GM06990 (cell line): Measurements from ENCODE around the gene EGFR.

Experiments
- DNase-seq: peaks from one replicate; pipeline ENCODE4 v3.0.0-alpha.2; 2011; ENCODE audit not compliant: insufficient read length; ENCODE audit errors: extremely low read depth
- H3K27me3 ChIP-seq: replicated peaks from 2 replicates; pipeline ENCODE4 v1.6.0; 2011; ENCODE audit warnings: low read length; ENCODE audit not compliant: control insufficient read depth, insufficient read depth
- H3K36me3 ChIP-seq: 2 replicates; pipeline ENCODE4 v1.5.1; 2011; ENCODE audit warnings: low read length; ENCODE audit not compliant: control insufficient read depth, insufficient read depth
- H3K4me3 ChIP-seq: replicated peaks from 2 replicates; pipeline ENCODE4 v1.5.1; 2011; ENCODE audit warnings: low read depth, mild to moderate bottlenecking, control low read depth, low read length
- TF ChIP-seq, protein P1 (sequence below): IDR thresholded peaks from 2 replicates; pipeline ENCODE4 v1.5.1; 2011; ENCODE audit warnings: low read length, control low read depth, mild to moderate bottlenecking, inconsistent platforms; ENCODE audit not compliant: insufficient read depth, poor library complexity, severe bottlenecking

Gene EGFR

DNA sequence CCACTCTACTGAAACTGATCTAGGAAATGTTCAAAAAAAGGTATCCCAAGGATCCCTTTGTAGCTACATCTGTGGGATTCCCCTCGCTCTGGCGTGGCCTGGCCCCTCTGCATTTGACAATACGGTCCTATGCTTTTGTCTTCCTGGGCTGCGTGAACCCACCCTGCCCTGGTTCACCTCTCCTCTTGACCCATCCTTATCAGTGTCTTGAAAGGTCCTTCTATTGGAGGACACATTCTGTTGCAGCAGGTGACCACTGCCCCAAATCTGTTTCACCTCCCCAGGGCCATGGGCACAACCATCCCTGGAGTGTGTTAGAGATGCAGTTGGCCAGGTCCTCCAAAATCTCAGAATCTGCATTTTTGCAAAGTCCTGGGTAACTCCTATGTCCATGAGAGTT lies 100.8 kb downstream of the EGFR start:
- no peak for DNase-seq
- TF ChIP-seq, protein P1, sequence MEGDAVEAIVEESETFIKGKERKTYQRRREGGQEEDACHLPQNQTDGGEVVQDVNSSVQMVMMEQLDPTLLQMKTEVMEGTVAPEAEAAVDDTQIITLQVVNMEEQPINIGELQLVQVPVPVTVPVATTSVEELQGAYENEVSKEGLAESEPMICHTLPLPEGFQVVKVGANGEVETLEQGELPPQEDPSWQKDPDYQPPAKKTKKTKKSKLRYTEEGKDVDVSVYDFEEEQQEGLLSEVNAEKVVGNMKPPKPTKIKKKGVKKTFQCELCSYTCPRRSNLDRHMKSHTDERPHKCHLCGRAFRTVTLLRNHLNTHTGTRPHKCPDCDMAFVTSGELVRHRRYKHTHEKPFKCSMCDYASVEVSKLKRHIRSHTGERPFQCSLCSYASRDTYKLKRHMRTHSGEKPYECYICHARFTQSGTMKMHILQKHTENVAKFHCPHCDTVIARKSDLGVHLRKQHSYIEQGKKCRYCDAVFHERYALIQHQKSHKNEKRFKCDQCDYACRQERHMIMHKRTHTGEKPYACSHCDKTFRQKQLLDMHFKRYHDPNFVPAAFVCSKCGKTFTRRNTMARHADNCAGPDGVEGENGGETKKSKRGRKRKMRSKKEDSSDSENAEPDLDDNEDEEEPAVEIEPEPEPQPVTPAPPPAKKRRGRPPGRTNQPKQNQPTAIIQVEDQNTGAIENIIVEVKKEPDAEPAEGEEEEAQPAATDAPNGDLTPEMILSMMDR, result no peak

DNA sequence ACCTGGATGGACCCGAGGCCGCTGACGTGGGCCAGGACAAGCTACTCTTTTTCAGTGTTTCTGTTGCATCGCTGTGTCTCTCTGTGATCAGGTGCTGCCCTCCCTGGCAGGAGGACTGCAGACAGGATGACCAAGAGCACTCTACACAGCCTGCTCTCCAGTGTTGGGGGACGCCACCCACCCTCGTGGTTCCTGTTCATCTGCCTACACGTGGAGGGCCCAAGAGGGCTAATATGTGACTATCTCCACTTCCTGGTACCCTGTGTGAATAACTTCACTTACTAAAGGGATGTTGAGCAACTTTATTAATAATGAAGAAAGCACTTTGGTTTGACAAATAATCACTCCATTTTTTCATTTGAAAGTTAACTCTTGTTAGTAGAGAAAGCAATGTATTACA lies 101.3 kb downstream of the EGFR start:
- DNase-seq, result no peak
- TF ChIP-seq, protein P1, result no peak

More for the DNA sequence above, 100.8 kb downstream of the EGFR start:
- Histone ChIP-seq H3K4me3 (no peak overlapping the region), H3K36me3 (no peaks in the 10 kb centered on the region), H3K27me3 (no peaks in the 10 kb centered on the region)

DNA sequence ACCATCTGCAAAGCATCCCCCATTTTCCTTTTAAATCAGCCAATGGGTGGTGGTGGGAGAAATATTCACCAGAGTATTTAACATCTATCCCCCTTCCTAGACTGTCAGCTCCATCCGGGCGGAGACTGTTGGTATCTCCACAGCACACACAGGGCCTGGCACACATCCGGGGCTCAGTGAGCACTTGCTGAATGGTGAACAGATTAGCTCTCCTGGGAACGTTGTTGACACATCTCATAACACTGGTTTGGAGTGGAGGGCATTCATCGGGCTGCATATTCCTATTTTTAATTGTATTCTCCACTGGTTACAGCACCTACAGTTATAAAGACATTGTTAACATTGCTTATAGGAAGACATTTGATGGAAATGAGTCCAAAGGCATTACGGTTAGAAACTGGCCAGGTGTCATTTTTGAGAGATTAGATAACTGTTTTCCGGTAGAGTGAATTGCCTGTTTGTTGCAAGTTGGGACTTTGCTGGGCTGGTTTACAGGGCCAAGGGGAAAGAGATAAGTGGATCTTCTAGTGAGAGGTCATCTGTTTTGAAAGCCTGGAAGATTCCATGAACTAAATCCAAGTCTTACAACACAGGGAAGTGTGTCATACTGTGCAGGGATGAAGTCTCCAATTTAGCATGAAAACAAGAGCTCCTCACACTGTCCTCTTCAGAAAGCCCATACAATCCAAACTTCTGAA lies 101.8 kb downstream of the EGFR start:
- TF ChIP-seq, protein P1, result no peak
- Histone ChIP-seq H3K27me3 (no peaks in the 10 kb centered on the region), H3K4me3 (no peak overlapping the region), H3K36me3 (no peaks in the 10 kb centered on the region)
- no peak for DNase-seq

More for the DNA sequence above, 101.3 kb downstream of the EGFR start:
- H3K36me3 ChIP-seq, result no peaks in the 10 kb centered on the region
- H3K4me3 ChIP-seq, result no peak overlapping the region
- no peaks in the 10 kb centered on the region for H3K27me3 ChIP-seq

DNA sequence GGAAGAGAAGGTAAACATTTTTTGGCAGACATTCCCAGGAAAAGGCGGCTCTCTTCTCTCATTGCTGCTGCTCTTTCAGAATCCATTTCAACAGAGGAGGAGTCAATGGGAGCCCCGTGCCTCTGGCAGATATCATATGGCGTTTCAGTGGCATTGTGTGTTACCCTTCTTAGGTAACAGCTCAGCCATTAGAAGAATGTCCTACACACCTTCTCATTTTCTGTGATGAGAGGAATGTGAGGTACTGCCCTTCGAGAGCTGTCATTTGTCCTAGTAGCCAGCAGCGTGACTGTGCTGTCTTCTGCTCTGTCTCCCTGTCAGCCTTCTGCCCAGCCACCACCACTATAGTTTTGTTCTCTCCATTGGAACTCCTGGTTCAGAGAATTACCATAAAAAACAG lies 102.4 kb downstream of the EGFR start:
- Histone ChIP-seq H3K36me3 (no peaks in the 10 kb centered on the region), H3K27me3 (no peaks in the 10 kb centered on the region), H3K4me3 (no peak overlapping the region)
- DNase-seq, result no peak
- TF ChIP-seq, protein P1, result no peak

DNA sequence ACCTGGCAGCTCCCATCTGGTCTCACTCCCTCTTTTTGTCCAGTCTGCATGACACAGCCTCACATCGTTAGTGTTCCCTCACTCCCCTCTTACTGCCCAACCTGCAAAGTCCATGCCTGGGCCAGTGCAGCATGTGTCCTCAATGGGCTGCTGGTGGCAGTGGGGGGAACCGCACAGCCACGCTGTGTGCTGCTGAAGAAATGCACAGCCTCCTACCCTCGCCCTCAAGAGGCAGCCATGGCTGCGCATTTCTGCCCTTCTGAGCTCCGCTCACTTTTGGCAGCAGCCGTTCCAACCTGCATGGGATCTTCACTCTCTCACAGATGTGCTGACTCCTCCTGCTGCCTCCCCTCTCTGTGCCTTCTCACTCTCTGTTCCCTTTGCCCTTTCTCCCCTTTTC lies 103.4 kb downstream of the EGFR start:
- no peak for DNase-seq
- Histone ChIP-seq H3K27me3 (no peaks in the 10 kb centered on the region), H3K36me3 (no peaks in the 10 kb centered on the region), H3K4me3 (no peak overlapping the region)
- TF ChIP-seq, protein P1, result no peak
